Glutamatergic neuron (in vitro differentiated cells): ENCODE data around the gene IFIH1. TPM values are rescaled to one million over a fixed set of nuclear protein-coding genes. Genes with fewer than 3 reads are reported as not detected.

Source experiments
- DNase-seq: peaks from one replicate; pipeline ENCODE4 v3.0.0; 2022
- H3K27ac Mint-ChIP-seq: one replicate; pipeline ENCODE4 v1.8.0; 2020; ENCODE audit warnings: mild to moderate bottlenecking, mixed read lengths, inconsistent platforms; ENCODE audit not compliant: unreplicated experiment
- H3K27me3 Mint-ChIP-seq: one replicate; pipeline ENCODE4 v1.8.0; 2020; ENCODE audit warnings: mild to moderate bottlenecking, moderate library complexity, mixed read lengths, inconsistent platforms; ENCODE audit not compliant: unreplicated experiment
- H3K36me3 Mint-ChIP-seq: one replicate; pipeline ENCODE4 v1.8.0; 2020; ENCODE audit warnings: mild to moderate bottlenecking, mixed read lengths, inconsistent platforms; ENCODE audit not compliant: unreplicated experiment
- H3K4me1 Mint-ChIP-seq: one replicate; pipeline ENCODE4 v1.8.0; 2020; ENCODE audit warnings: mild to moderate bottlenecking, low read depth, mixed read lengths, inconsistent platforms; ENCODE audit not compliant: unreplicated experiment
- H3K4me3 Mint-ChIP-seq: one replicate; pipeline ENCODE4 v1.8.0; 2020; ENCODE audit warnings: mild to moderate bottlenecking, mixed read lengths, inconsistent platforms; ENCODE audit not compliant: unreplicated experiment
- H3K9me3 Mint-ChIP-seq: one replicate; pipeline ENCODE4 v1.8.0; 2020; ENCODE audit warnings: mild to moderate bottlenecking, moderate library complexity, mixed read lengths, inconsistent platforms; ENCODE audit not compliant: unreplicated experiment
- total RNA-seq: library from RNA; stranded (reverse); fragmentation: NEBNext Ultra II Directional; extraction: Animal tissue kit (Norgen Biotek cat#: 25700); gene quantifications from one replicate; pipeline ENCODE4 v1.2.1, GENCODE V29; 2021; ENCODE audit not compliant: unreplicated experiment
- TF ChIP-seq, protein P1 (sequence below): fragments of 200-600 bp; sonication (generic); IDR thresholded peaks from one replicate; pipeline ENCODE4 v1.5.0; 2021; ENCODE audit not compliant: partially characterized antibody, unreplicated experiment

IFIH1 gene
- total RNA-seq, 1 donor from 2014 or later: not detected

DNA sequence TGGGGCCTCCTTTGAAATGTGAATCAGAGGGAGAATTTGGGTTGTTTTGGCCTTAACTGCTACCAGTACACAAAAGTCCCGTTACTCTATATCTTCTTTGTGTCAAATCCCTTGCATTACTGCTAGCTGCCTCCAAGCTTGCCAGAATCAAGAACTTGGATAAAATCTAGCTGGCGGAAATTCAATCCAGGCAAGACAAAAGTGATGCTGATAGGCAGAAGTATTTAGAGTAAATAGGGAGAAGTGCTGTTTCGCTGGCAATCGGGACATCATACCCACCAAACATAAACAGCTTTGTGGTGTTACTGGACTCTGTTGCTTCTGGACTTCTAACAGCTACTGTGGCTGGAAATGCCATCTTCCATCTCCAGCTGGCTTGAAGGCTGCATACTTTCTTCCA lies 2.5 kb downstream of the IFIH1 start:
- TF ChIP-seq, protein P1, sequence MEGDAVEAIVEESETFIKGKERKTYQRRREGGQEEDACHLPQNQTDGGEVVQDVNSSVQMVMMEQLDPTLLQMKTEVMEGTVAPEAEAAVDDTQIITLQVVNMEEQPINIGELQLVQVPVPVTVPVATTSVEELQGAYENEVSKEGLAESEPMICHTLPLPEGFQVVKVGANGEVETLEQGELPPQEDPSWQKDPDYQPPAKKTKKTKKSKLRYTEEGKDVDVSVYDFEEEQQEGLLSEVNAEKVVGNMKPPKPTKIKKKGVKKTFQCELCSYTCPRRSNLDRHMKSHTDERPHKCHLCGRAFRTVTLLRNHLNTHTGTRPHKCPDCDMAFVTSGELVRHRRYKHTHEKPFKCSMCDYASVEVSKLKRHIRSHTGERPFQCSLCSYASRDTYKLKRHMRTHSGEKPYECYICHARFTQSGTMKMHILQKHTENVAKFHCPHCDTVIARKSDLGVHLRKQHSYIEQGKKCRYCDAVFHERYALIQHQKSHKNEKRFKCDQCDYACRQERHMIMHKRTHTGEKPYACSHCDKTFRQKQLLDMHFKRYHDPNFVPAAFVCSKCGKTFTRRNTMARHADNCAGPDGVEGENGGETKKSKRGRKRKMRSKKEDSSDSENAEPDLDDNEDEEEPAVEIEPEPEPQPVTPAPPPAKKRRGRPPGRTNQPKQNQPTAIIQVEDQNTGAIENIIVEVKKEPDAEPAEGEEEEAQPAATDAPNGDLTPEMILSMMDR: no peak
- DNase-seq: no peak
- Mint-ChIP-seq H3K27me3 (no peaks in the 10 kb centered on the region), H3K27ac (no peak overlapping the region), H3K9me3 (no peaks in the 10 kb centered on the region), H3K4me3 (no peak overlapping the region), H3K4me1 (peaks cover 6% of the 10 kb centered on the region), H3K36me3 (no peaks in the 10 kb centered on the region)

DNA sequence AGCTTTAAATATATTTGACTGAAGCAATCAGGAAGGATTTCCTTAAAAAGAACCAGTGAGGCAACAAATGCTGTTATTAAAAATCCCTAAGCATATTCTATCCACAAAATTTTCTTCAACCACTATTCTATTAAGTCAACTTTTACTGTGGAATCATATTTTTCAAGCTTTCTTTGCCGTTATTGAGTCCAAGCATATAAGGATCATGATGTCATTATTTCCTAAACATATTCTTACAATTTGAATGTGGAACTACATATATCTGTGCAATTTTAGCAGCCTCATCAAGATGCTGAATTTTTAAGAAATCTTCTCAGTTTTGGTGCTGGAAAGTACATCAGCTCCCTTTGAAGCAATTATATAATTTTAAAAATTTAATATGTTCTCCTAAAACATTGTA lies 5.6 kb downstream of the IFIH1 start:
- TF ChIP-seq, protein P1: no peak
- H3K27me3 Mint-ChIP-seq: no peaks in the 10 kb centered on the region
- no peaks in the 10 kb centered on the region for H3K4me1 Mint-ChIP-seq
- H3K9me3 Mint-ChIP-seq: no peaks in the 10 kb centered on the region
- H3K27ac Mint-ChIP-seq: no peak overlapping the region
- H3K36me3 Mint-ChIP-seq: no peaks in the 10 kb centered on the region
- no peak for DNase-seq
- no peak overlapping the region for H3K4me3 Mint-ChIP-seq

DNA sequence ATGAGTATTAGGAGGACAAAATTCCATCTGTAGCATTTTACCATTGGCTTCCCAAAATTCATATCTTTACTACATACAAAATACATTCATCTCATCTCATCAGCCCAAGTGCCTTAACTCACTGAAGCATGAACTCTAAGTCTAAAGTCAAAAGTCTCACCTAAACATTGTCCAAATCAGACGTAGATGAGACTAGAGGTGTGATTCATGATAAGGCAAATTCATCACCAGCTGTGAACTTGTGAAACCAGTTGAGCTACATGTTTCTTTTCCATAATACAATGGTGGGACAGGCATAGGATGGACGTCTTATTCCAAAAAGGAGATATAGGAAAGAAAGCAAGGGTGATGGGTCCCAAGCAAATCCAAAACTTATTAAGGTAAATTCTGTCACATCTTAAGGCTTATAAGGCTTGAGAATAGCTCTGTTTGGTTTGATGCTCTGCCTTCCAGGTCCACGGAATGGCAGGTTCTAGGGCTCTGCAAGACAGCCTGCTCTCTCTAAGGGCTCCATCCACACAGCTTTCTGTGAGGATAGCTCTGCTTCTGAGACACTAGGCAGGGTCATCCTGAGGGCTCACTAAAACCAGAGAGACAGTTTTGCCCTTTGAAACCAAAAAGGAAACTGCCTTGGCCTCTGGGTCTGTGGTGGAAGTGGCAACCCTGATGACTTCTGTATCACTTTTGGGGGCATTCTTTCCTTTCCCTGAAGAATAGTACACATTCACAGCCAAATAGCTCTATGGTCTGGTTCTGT lies 9.6 kb downstream of the IFIH1 start:
- no peaks in the 10 kb centered on the region for H3K36me3 Mint-ChIP-seq
- H3K4me3 Mint-ChIP-seq: no peak overlapping the region
- H3K27me3 Mint-ChIP-seq: no peaks in the 10 kb centered on the region
- H3K27ac Mint-ChIP-seq: no peak overlapping the region
- no peaks in the 10 kb centered on the region for H3K9me3 Mint-ChIP-seq
- no peaks in the 10 kb centered on the region for H3K4me1 Mint-ChIP-seq
- DNase-seq: no peak
- TF ChIP-seq, protein P1: no peak

DNA sequence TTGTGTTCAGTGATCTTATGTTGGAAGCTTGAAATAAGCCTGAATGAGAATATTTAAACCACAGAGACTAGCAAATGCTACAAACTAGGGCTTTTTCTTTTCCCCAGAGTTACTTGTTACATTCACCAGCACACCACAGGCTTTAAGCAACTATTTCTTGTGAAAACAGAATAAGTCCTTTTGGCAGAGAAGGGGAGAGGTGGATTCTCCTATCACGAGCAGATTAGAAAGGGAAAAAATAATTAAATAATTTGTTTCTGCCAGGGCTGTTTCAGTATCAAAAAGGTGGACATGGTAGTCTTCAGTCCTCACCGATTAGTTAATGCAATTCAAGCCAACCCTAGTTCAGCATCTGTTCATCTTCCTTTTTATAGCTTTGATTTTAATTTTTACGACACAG lies 12.6 kb downstream of the IFIH1 start:
- TF ChIP-seq, protein P1: no peak

DNA sequence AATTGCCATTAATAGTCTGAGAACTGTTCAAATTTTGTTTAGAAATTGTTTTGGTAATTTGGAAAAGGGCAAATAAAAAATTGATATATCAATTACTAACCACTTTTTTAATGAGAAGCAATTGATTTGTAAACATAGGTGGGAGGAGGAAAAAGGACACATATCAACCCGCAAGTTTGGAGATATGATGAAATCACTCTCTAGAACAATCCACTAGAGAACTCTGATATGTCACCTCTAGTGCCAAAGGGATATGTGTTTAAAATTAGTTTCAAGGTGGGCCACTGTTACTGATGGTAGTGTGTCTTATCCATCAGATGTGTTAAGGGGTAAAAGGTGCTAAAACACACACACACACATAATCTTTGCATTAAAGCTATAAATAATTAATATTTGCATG lies 16.6 kb downstream of the IFIH1 start:
- TF ChIP-seq, protein P1: no peak
- Mint-ChIP-seq H3K36me3 (no peaks in the 10 kb centered on the region), H3K9me3 (no peaks in the 10 kb centered on the region), H3K4me3 (no peak overlapping the region), H3K27me3 (no peaks in the 10 kb centered on the region), H3K27ac (no peak overlapping the region), H3K4me1 (no peaks in the 10 kb centered on the region)
- no peak for DNase-seq

More for the DNA sequence above, 12.6 kb downstream of the IFIH1 start:
- no peak for DNase-seq
- Mint-ChIP-seq H3K36me3 (no peaks in the 10 kb centered on the region), H3K27ac (no peak overlapping the region), H3K4me3 (no peak overlapping the region), H3K9me3 (no peaks in the 10 kb centered on the region), H3K4me1 (no peaks in the 10 kb centered on the region), H3K27me3 (no peaks in the 10 kb centered on the region)
